ENCODE data around the gene ZC3H18. TPM values are rescaled to one million over a fixed set of nuclear protein-coding genes. Genes with fewer than 3 reads are reported as not detected.

ZC3H18 gene
- total RNA-seq, 1 donor from 2014 or later = 21.3 TPM

- no peak for TF ChIP-seq CTCF (IDR thresholded peaks at IDR 0.05; ENCODE audit: borderline replicate concordance)
- intact Hi-C loops (cut with micrococcal nuclease) = no loop called here
- peaks cover 50% of the 10 kb centered on the region for H3K36me3 ChIP-seq
- H3K9me3 ChIP-seq (replicated peaks) = no peaks in the 10 kb centered on the region
- H3K27me3 ChIP-seq (ENCODE audit: low read depth) = no peaks in the 10 kb centered on the region
- peak overlapping the region; percentile 92 for H3K27ac ChIP-seq (replicated peaks)
- H3K4me1 ChIP-seq = peaks cover 71% of the 10 kb centered on the region
- DNase-seq = peak; percentile 88
- H3K4me3 ChIP-seq = peak overlapping the region; percentile 26
Measured at GRCh38 chr16:88599092-88599733, 29.0 kb downstream of the ZC3H18 start.

DNA sequence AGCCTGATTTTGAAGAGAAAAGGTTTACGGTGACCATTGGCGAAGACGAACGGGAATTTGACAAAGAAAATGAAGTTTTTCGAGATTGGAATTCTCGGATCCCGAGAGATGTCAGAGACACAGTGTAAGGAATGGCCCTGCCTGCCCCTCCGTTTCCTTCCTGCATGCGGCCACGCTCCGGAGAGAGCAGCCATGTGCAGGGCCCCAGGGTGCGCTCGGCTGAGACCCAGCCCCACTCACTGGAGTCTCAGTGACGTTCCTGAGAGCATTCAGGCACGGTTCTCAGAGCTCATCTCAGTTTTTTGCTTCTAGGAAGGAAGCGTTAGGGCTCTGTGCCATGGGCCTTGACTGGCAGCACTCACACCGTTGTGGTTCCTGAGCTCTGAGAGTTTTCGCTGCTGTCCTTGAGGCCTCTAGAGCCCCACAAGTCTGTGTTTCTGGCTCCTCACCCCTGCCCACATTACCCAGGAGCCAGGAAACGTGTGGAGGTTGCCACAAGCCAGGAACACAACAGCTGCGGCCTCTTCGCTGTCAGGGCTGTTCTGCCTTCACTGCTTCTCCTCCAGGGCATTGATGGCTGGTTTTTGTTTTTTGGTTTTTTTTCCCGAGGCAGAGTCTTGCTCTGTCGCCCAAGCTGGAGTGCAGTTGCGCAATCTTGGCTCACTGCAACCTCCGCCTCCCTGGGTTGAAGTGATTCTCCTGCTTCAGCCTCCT is 29.8 kb downstream of the ZC3H18 start:
- H3K9me3 ChIP-seq (replicated peaks) = no peaks in the 10 kb centered on the region
- H3K36me3 ChIP-seq = peaks cover 56% of the 10 kb centered on the region
- intact Hi-C loops (cut with micrococcal nuclease) = no loop called here
- H3K4me3 ChIP-seq = peak overlapping the region; percentile 26
- peak overlapping the region; percentile 92 for H3K27ac ChIP-seq (replicated peaks)
- H3K27me3 ChIP-seq (ENCODE audit: low read depth) = no peaks in the 10 kb centered on the region
- peak; percentile 29 for DNase-seq
- H3K4me1 ChIP-seq = peaks cover 64% of the 10 kb centered on the region
- TF ChIP-seq CTCF (IDR thresholded peaks at IDR 0.05; ENCODE audit: borderline replicate concordance) = no peak

DNA sequence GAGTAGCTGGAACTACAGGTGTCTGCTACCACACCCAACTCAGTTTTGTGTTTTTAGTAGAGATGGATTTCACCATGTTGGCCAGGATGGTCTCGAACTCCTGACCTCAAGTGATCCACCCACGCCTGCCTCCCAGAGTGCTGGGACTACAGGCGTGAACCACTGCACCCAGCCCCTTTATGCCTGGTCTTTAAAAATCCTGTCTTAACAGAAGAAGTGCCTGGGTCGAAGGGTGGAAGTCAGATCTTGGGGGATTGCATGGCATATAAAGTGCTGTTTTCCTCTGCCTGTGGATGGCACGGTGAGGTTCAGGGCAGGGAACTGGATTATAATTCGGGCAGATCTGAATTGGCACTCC is 30.3 kb downstream of the ZC3H18 start:
- DNase-seq = no peak
- no peaks in the 10 kb centered on the region for H3K9me3 ChIP-seq (replicated peaks)
- H3K36me3 ChIP-seq = peaks cover 62% of the 10 kb centered on the region
- TF ChIP-seq CTCF (IDR thresholded peaks at IDR 0.05; ENCODE audit: borderline replicate concordance) = no peak
- peaks cover 62% of the 10 kb centered on the region for H3K4me1 ChIP-seq
- intact Hi-C loops (cut with micrococcal nuclease) = no loop called here
- H3K27me3 ChIP-seq (ENCODE audit: low read depth) = no peaks in the 10 kb centered on the region
- H3K27ac ChIP-seq (replicated peaks) = peak overlapping the region; percentile 92
- no peak overlapping the region for H3K4me3 ChIP-seq

GRCh38 chr16:88601313-88602036 is 31.3 kb downstream of the ZC3H18 start:
- DNase-seq = no peak
- Histone ChIP-seq H3K36me3 (peaks cover 71% of the 10 kb centered on the region), H3K4me1 (peaks cover 61% of the 10 kb centered on the region), H3K27ac (replicated peaks) (peak overlapping the region; percentile 92), H3K4me3 (no peak overlapping the region), H3K9me3 (replicated peaks) (no peaks in the 10 kb centered on the region), H3K27me3 (ENCODE audit: low read depth) (no peaks in the 10 kb centered on the region)
- no peak for TF ChIP-seq CTCF (IDR thresholded peaks at IDR 0.05; ENCODE audit: borderline replicate concordance)
- intact Hi-C loops (cut with micrococcal nuclease) = no loop called here

GRCh38 chr16:88602091-88602490 is 31.9 kb downstream of the ZC3H18 start:
- Histone ChIP-seq H3K9me3 (replicated peaks) (no peaks in the 10 kb centered on the region), H3K27me3 (ENCODE audit: low read depth) (no peaks in the 10 kb centered on the region), H3K4me1 (peaks cover 58% of the 10 kb centered on the region), H3K27ac (replicated peaks) (no peak overlapping the region), H3K36me3 (peaks cover 77% of the 10 kb centered on the region), H3K4me3 (no peak overlapping the region)
- DNase-seq = no peak
- no peak for TF ChIP-seq CTCF (IDR thresholded peaks at IDR 0.05; ENCODE audit: borderline replicate concordance)
- intact Hi-C loops (cut with micrococcal nuclease) = no loop called here

All from left ventricle myocardium inferior (tissue), 1 donor.